Occipital lobe (tissue), 2 donors: Measurements from ENCODE around the gene TNFRSF25. TPM values are rescaled to one million over a fixed set of nuclear protein-coding genes. Genes with fewer than 3 reads are reported as not detected.

Experiments used
- DNase-seq: peaks from one replicate; lab custom pipeline; 2025; lab: John Stamatoyannopoulos, UW
- total RNA-seq: library from RNA; depleted of rRNA; stranded (reverse); fragments of >200 nt; gene quantifications from one replicate; pipeline ENCODE4 v1.2.3, GENCODE V29; 2014

The TNFRSF25 gene, protein sequence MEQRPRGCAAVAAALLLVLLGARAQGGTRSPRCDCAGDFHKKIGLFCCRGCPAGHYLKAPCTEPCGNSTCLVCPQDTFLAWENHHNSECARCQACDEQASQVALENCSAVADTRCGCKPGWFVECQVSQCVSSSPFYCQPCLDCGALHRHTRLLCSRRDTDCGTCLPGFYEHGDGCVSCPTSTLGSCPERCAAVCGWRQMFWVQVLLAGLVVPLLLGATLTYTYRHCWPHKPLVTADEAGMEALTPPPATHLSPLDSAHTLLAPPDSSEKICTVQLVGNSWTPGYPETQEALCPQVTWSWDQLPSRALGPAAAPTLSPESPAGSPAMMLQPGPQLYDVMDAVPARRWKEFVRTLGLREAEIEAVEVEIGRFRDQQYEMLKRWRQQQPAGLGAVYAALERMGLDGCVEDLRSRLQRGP
- 9.5 TPM for total RNA-seq

DNA sequence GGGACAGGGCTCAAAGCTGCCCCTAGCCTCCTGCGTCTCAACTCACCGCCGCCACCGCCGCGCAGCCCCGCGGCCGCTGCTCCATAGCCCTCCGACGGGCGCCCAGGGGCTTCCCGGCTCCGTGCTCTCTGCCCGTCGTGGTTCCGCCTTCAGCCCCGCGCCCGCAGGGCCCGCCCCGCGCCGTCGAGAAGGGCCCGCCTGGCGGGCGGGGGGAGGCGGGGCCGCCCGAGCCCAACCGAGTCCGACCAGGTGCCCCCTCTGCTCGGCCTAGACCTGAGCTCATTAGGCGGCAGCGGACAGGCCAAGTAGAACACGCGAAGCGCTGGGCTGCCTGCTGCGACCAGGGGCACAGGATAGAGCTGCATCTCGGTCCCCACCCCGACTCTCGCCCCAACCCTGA, at the start of gene TNFRSF25:
TSS of gene TNFRSF25 (minus strand) at position 151 of the 400 bp plus-strand sequence. CDS start at position 85, 66 bp downstream.
- DNase-seq: no peak

DNA sequence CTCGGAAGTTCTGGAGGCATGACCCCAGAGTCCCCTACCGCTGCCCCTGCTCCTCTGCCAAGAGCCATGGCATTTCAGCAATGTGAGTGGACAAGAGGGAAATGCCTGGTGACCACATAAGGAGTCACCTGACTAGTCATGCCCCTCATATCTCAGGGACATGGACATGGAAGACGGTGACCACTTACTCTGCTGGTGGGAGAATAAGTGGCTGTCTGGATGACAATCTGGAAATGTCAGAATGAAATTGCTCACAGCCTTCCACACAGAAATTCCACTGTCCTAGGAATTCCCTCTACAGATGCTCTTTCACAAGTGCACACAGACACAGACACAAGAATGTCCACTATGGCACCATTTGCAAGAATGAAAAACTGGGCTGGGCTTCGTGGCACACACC, 49.8 kb upstream of the TNFRSF25 start:
- no peak for DNase-seq

DNA sequence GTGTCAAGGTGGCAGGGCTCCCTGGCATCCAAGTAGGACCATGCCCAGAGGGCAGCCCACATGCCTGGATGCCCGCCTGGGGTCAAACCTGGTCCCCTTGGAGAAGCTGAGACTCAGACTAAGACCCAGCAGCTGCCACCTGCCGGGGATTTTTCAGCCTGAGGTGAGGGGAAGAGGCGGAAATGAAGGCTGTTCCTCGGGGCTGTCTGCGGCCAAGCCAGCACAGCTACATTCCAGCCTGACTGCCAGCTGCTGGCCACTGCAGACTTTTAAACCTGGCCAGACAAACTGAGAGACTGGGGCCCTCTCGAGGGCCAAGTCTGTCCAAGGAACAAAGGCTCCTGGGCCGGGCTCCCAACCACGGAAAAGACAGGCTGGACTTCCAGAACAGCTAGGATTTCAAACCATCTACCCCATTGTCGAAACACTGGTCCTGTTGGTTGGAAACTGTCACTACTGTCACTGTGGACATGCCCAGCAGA, 47.4 kb upstream of the TNFRSF25 start:
- no peak for DNase-seq

DNA sequence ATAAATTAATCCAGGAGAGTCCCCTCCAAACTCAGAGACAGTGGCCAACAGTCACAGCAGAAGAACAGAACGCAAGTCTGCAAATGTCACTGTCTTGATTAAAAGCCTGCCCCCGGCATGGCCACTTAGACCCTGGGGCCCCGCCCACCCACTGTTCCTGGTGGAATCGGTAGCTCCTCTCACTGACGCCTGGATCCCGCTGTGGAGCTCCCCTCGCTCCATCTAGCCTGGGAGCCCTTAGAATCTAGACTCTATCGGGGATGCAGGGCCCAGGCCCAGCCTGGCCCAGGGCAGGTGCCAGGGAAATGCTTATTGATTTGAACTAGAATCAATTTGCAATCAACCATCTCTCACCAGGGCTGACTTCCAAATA, 46.9 kb upstream of the TNFRSF25 start:
- DNase-seq: no peak

DNA sequence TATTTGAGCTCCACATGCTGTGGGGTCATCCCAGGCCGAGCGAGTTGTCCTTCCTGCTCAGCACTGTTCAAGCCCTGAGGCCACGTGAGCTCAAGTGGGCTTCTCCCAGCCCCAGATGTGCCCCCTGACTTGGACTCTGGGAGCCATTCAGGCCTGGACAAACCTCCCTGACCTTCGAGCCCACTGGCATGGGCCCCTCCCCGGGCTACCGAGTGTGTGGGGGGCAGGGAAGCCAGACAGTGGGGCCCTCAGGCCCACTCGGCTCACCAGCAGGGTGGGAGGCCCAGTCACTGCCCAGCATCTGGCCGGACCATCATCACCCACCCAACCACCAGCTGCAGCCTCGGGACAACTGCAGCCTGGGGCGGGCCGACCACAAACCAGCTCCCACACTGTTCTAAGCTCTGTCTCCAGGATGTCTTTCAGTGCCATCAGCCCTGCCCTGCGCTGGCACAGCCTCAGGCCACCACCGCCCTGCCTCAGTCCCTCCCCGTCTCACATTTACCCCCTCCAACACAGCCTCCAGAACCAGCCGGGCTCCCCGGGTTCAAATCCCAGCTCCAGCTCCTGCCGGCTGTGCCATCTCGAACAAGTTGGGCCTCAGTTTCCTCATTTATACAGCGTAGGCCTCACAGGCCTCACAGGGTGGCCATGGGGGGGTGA, 46.4 kb upstream of the TNFRSF25 start:
- DNase-seq: no peak

DNA sequence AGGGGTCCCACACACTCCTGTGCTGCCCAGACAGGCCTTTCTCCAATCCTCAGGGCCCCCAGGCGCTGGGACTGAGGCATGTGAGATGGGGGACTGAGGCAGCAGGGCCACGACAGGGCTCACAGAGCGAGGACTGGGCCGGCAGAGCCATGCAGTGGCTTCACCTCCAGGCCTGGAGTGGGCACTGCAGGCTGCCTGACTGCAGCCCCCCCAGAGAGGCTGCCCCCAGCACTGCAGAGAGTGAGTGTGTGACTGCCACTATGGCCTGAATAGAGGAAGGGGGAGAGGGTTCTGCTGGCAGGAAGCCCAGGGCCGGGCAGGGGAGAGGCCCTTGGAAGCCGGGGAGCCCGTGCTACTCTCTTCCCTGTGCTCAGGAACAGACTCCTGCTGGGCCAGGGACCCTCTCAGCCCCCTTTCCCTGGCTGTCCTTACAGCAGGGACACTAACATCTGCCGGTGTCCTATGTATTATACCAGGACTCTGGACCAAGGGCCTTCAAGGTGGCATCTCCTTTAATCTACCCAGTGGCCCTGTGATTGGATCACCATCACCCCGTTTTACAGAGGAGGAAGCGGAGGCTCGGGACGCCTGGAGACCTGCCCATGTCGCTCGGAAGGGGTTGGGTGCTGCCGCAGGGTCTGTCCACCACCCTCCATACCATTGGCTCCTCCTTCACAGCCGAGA, 45.7 kb upstream of the TNFRSF25 start:
- no peak for DNase-seq

DNA sequence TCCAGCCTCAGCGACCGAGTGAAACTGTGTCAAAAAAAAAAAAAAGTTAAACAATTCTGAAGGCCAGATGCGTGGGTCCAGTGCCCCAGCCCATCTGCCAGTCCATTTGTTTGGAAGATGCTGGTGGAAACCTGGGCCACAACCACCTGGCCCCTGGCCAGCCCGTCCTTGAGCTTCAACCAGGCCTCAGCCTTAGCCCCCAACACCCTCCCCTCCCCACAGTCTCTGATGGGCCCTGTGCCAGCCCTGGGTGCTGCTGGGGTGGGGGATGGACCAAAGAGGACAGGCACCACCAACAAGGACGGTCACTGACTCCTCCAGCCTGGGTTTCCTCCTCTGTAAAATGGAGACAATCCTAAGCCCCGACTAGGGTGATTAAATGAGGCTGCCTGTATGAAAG, 45.1 kb upstream of the TNFRSF25 start:
- DNase-seq: no peak

DNA sequence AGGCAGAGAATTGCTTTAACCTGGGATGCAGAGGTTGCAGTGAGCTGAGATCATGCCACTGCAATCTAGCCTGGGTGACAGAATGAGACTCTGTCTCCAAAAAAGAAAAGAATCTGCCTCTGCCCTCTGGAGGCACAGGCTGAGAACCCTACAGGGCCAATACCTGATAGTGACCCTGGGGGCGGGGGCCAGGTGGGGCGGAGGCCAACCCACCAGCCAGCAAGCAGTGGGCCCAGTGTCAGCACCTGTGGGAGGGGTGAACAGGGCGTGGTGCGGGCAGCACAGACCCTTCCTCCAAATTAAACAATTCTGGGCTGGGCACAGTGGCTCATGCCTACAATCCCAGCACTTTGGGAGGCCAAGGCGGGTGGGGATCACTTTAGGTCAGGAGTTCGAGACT, 44.5 kb upstream of the TNFRSF25 start:
- DNase-seq: no peak

DNA sequence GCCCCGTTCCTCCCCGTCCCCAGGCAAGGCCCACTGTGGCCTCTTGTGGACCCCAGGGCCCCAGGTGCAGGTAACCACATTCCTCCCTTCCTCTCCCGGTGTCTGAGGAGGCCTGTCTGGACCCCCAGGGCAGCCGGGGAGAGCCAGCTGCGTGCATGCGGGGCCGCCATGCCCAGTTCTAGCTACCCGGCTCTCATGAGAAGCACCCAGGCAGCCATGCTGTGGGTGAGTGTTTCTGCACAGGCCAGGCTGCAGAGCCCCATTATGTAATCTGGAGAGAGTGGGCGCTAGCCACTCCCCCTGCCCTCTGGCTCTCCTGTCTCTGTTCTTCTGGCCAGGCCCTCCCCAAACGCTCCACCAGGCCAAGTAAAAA, 43.9 kb upstream of the TNFRSF25 start:
- no peak for DNase-seq

DNA sequence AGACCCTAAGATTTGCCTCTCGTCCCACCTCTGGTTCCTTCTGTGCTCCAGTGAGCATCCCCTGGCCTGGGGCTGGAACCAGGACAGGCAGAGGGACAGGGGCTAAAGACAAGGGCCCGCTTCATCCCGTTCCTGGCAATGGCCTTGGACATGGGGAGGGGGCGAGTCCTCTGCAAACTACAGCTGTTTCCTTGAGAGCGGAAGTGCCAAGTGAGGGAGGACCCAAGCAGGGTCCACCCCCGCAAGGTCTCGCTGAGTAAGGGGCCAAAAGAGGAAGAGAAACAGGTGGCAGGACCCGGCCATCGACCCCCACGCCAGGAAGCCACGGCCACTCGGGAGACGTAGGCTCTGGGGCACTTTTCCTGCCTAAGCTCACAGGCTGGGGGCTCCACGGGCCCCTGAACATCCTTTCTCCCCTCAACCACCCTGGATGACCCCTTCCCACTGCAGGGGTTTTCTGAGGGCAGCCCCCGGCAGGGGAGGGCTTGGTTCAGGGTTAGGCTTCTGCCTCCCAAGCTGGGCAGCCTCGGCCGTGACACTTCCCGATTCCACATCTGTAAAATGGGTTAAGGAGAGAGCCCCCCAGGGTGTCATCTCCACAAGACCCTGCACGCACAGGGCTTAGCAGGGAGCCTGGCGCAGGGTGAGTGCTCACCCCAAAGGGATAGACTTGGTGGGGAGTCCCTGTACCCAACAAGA, 43.4 kb upstream of the TNFRSF25 start:
- no peak for DNase-seq

DNA sequence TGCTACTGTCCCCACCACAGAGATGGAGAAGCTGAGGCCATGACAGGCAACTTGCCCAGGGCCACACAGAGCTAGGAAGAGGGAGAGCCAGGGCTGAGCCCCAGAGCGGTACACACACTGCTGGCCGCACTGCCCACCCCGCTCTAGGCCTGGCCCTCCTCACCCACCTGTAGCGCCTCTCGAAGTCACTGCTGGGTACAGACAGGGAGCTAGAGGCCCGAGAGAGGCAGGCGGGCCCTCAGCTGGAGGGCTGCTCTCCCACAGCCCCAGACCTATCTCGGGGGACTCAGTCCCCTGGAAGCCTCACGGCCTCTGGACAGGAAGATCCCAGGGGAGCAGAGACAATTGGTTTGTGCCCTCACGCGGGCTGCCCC, 42.8 kb upstream of the TNFRSF25 start:
- DNase-seq: no peak

DNA sequence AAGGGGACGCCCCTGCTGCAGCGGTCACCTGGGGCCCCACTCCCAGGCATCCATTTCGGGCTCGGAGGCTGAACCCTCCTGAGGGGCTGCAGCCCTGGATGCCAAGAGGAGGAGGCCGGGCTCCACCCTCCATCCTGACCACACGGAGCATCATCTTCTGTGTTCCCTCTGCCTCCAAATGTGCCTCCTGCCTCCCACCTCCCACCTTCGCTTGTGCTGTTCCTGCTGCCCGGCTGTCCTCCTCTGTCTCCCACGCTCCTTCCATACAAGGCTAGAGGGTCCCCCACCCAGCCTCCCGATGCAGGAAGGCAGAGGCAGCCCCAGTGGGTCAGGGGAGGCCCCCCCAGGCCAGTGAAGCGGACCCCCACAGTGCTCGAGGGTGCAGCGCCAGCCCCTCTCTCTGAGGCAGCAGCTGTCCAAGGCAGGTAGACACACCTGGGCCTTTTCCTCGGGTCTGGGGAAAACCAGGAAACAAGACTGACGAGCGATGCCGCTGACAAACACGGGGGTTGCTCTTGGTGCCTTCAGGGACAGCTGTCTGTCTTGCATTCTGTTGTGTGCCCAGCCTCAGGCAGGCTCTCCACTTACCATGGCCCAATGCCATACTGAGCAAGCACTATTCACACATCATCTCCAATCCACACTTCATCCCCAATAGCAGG, 42.3 kb upstream of the TNFRSF25 start:
- no peak for DNase-seq

DNA sequence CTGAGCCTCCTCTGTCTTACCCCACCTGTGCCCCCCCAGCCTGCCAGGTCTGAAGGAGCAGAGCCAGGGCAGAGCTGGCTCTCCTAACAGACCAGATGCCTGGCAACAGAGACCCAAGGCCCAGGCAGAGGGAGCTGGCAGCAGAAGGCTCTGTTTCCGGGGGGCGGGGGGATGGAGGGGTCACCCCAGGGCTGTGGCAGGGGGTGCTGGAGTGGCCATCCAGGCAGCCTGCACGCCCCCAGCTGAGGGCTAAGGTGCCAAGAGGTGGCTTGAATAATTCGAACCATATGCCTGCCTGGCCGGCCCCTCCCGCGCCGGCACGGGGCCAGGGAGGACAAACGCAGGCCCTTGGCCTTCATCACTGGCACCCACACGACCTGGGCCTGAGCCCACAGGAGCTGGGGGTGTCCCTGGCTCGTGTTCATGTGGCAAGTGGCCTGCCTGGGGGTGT, 41.5 kb upstream of the TNFRSF25 start:
- no peak for DNase-seq

DNA sequence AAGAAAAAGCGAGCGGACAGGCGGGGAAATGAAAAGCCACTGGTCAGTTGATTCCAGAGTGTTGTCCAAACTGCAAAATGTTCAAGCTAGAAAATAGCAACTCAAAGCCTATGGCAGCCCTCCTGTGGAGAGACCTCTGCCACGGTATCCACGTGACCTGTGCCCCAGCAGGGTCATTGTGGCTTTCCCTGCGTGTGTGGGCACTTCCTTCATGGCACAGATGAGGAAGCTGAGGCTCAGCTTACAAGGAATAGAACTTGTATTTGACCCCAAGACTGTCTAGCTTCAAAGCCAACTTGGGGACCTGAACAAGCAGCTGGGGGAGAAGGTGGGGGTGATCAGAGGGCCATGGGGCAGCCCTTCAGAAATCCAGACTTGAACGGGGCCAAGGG, 41.1 kb upstream of the TNFRSF25 start:
- DNase-seq: no peak

DNA sequence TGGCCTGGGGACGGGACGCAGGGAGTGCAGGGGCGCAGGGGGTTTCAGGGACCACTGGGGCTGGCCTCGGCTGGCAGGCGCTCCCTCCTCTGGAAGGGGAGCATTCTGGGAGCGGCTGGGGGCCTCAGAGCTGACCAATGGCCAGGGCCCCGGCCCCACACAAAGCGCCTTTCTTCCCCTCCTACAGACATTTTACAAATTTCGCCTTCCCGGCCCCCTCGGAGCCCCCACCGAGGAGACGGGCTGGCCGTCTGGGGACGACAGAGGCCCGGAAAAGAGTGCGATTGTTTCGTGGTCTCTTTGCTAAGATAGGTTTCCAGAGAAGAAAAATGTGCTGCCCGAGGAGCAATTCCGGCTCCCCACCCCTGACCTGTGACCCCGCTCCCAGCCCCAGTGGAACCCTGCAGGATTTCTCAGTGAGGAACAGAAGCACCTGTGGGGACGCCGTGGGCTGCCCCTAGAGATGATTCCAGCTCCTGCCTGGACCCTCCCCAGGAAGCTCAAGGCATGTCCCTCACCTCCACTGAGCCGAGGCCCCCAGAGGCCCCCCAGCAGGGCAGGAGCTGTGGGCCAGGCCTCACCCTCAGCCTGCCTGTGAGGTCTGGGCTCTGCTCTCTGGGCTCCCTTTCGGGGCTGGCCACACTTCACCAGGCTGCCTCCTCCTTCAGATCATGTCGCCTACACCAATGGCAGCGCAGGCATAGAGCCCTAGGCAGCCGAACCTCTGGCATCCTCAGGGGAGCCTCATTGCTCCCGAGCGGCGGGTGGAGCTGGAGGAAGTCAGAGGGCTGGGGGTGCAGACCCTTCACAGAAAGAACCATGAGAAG, 40.5 kb upstream of the TNFRSF25 start:
- no peak for DNase-seq

DNA sequence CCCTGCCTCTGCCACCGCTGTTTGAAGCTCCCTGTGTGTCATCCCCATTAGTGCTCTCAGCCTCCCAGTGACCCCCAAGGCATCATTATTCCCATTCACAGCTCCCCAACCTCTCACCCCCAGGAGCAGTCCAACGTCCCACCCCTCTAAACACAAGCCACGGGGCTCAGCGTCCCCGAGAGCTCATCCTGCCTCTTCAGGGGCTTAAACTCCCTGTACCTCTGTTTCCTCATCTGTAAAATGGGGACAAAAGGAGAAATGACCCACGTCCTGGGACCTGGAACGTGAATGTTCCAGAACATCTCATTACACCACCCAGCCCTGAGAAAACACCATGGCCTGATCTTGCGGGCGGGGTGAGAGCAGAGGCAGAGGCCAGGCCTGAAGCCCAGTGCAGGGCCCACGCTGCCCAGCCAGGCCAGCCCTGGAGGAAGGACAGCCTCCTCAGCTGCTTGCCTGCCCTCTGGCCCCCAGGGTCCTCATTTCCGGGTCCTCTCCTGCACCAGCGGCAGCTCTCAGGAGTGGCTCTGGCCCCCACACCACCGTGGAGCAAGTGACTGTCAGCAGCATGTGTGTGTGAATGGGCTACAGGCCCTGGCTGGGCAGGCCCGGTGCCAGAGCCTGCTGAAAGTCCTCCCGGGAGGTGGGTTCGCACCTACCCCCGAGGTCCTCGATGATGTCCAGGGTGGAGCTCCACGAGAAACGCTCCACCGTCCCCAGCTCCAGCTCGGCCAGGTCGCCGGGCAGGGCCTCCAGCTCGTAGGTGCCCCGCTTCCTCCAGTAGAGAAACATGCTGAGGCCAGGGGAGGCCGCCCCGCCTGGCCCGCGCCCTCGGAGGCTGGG, 39.6 kb upstream of the TNFRSF25 start:
- DNase-seq: no peak

DNA sequence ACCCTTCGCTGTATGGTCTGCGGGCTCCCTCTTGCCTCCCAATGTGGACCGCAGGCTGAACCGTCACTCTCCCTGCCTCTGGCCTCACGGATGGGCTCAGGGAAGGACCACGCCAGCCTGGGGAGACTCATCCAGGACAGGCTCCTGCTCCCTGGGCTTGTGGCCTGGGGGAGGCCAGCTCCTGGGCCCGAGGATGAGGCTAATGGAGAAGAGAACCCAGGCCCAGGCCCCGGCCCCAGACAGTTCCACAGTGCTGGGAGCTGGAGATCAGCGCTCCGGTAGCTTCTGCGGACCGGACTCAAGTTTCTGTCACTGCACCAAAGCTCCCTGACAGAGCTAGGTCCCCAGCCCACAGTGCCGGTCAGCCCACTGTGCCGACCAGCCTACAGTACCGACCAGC, 38.9 kb upstream of the TNFRSF25 start:
- no peak for DNase-seq

DNA sequence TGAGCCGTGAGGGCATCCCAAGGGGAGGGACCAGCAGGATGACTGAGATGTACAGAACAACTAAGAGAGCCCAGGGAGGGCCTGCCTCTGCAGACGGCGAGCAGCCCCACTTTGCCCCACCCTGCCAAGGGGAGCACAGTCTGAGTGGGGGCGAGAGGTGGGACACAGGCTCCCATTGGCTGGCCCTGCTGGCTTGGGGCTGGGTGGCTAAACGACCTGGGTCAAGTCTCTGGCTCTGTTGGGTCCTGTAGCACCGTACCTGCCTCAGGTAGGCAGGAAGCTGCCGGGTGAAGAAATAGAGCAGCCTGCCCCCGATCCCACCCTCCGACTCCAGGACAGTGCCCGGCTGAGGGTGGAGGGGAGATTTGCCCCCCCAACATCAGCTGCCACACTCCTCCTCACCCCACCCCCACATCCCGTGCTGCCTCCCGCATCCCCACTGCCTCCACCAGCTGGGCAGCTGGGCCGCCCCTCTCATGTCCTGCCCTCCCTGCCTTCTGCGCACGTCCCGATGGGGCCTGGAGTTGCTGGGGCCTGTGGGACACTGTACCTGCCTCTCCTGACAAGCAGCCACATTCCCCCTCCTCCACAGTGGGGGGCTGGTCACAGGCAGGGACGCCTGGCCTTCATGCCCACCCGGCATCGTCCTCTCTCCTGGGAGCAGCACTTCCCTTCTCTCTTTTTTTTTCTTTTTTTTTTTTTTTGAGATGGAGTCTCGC, 38.1 kb upstream of the TNFRSF25 start:
- DNase-seq: no peak
